PC-9 (cell line): ENCODE measurements around the gene CRNKL1.

ENCODE experiments used
- CTCF ChIP-seq: fragments of 200-600 bp; sonication (generic); conservative IDR thresholded peaks from 2 replicates; pipeline ENCODE4 v1.6.1; 2017; ENCODE audit warnings: mixed run types, antibody characterized with exemption, mild to moderate bottlenecking, moderate library complexity
- EZH2 ChIP-seq: fragments of 200-600 bp; sonication (generic); IDR thresholded peaks from 2 replicates; pipeline ENCODE4 v1.8.0; 2017; ENCODE audit warnings: antibody characterized with exemption, low read depth

- peak; percentile 93 for TF ChIP-seq CTCF
- TF ChIP-seq EZH2: no peak
Observed at GRCh38 chr20:19995220-19995863, 56.9 kb downstream of the CRNKL1 start.
